H1 (cell line): ENCODE measurements around the gene CSF2. TPM values are rescaled to one million over a fixed set of nuclear protein-coding genes. Genes with fewer than 3 reads are reported as not detected.

ENCODE experiments used
- CTCF ChIA-PET: fragments of 300-600 bp; sonication (Branson Sonifier 250); formaldehyde crosslinking; loops from one replicate; lab custom pipeline; 2021; ENCODE audit not compliant: partially characterized antibody; lab: Charles Lee
- POLR2A ChIA-PET: fragments of 300-600 bp; sonication (Branson Sonifier 250); formaldehyde crosslinking; loops from one replicate; lab custom pipeline; 2021; ENCODE audit warnings: inconsistent platforms; ENCODE audit not compliant: partially characterized antibody; lab: Charles Lee
- DNase-seq, 2 experiments: peaks; one replicate each; pipeline versions ENCODE4 v3.0.0 to v3.0.0-alpha.2; 2010 to 2022; ENCODE audit warnings: low spot score in 2 of 2, low read depth in 1 of 2, mixed read lengths in 1 of 2
- FAIRE-seq: peaks from 2 replicates; lab custom pipeline; 2011; peaks lifted over from hg19 to GRCh38; lab: Jason Lieb, UNC
- H2AFZ ChIP-seq: 2 replicates; pipeline ENCODE4 v1.8.1; 2012; ENCODE audit warnings: low read length, inconsistent platforms
- H2AK5ac ChIP-seq: 2 replicates; pipeline ENCODE4 v1.6.1; 2013; ENCODE audit warnings: low read depth, low read length
- H2BK120ac ChIP-seq: replicated peaks from 2 replicates; pipeline ENCODE3; 2013; ENCODE audit warnings: low read depth, low read length, inconsistent platforms
- H2BK12ac ChIP-seq: 2 replicates; pipeline ENCODE4 v1.6.1; 2013; ENCODE audit warnings: low read depth, low read length
- H2BK15ac ChIP-seq: 2 replicates; pipeline ENCODE4 v1.6.1; 2013; ENCODE audit warnings: low read length
- H2BK20ac ChIP-seq: 2 replicates; pipeline ENCODE4 v1.6.1; 2013; ENCODE audit warnings: low read length
- H2BK5ac ChIP-seq: 2 replicates; pipeline ENCODE4 v1.6.1; 2013; ENCODE audit warnings: low read depth, low read length
- H3K14ac ChIP-seq: 2 replicates; pipeline ENCODE4 v1.6.1; 2013; ENCODE audit warnings: inconsistent platforms; ENCODE audit not compliant: insufficient read length
- H3K18ac ChIP-seq: 2 replicates; pipeline ENCODE4 v1.6.1; 2013; ENCODE audit warnings: low read length; ENCODE audit errors: extremely low read depth
- H3K23ac ChIP-seq: 2 replicates; pipeline ENCODE4 v1.6.1; 2013; ENCODE audit warnings: inconsistent platforms; ENCODE audit not compliant: insufficient read length
- H3K23me2 ChIP-seq: 2 replicates; pipeline ENCODE4 v1.6.1; 2013; ENCODE audit warnings: low read depth, low read length
- H3K27ac ChIP-seq: 2 replicates; pipeline ENCODE4 v1.6.1; 2011; ENCODE audit warnings: low read depth, low read length, inconsistent platforms
- H3K27me3 ChIP-seq, 4 experiments: replicated peaks in 1 of 4; 1 replicate in 1 of 4; 2 replicates in 3 of 4; pipeline versions ENCODE4 v1.6.1 to v1.8.1; 2011 to 2013; ENCODE audit warnings: low read length in 3 of 4, mild to moderate bottlenecking in 3 of 4, inconsistent platforms in 2 of 4, mixed read lengths in 2 of 4, moderate library complexity in 1 of 4; ENCODE audit not compliant: control insufficient read depth in 3 of 4, insufficient read depth in 3 of 4; ENCODE audit errors: extremely low read depth in 1 of 4
- H3K36me3 ChIP-seq, 4 experiments: 2 replicates each; pipeline versions ENCODE4 v1.6.1 to v1.8.1; 2011 to 2013; ENCODE audit warnings: mild to moderate bottlenecking in 4 of 4, low read length in 3 of 4, moderate library complexity in 2 of 4, control low read depth in 1 of 4, inconsistent platforms in 1 of 4; ENCODE audit not compliant: insufficient read depth in 4 of 4, control insufficient read depth in 2 of 4
- H3K4ac ChIP-seq: replicated peaks from 2 replicates; pipeline ENCODE3; 2013; ENCODE audit warnings: low read length, low read depth, mixed read lengths, inconsistent platforms; ENCODE audit not compliant: insufficient read length
- H3K4me1 ChIP-seq, 4 experiments: replicated peaks in 1 of 4; 1 replicate in 1 of 4; 2 replicates in 3 of 4; pipeline versions ENCODE4 v1.6.1 to v1.8.1; 2011 to 2013; ENCODE audit warnings: low read length in 3 of 4, inconsistent platforms in 2 of 4, mixed read lengths in 1 of 4; ENCODE audit not compliant: insufficient read depth in 4 of 4, control insufficient read depth in 3 of 4
- H3K4me2 ChIP-seq, 2 experiments: 2 replicates each; pipeline versions ENCODE4 v1.6.1 to v1.8.1; 2011 to 2013; ENCODE audit warnings: low read depth in 2 of 2, low read length in 2 of 2, control low read depth in 1 of 2, inconsistent platforms in 1 of 2, mild to moderate bottlenecking in 1 of 2; ENCODE audit not compliant: insufficient read depth in 1 of 2
- H3K4me3 ChIP-seq, 4 experiments: fragments of 200-600, 300-600 bp in 1 of 4; sonication (generic), shearing (Covaris generic), sonication (Bioruptor Twin) in 1 of 4; 2 replicates each; pipeline versions ENCODE4 v1.5.1 to v1.8.1; 2011 to 2016; ENCODE audit warnings: low read length in 4 of 4, low read depth in 3 of 4, control low read depth in 2 of 4, inconsistent platforms in 2 of 4, mild to moderate bottlenecking in 2 of 4, mixed read lengths in 1 of 4, moderate library complexity in 1 of 4; ENCODE audit not compliant: insufficient read depth in 2 of 4; ENCODE audit errors: extremely low read depth in 1 of 4
- H3K56ac ChIP-seq: replicated peaks from 2 replicates; pipeline ENCODE3; 2013; ENCODE audit warnings: low read depth, mild to moderate bottlenecking, mixed read lengths, low read length, inconsistent platforms; ENCODE audit not compliant: insufficient read length
- H3K79me1 ChIP-seq: 2 replicates; pipeline ENCODE4 v1.6.1; 2013; ENCODE audit warnings: low read depth, low read length, control low read depth
- H3K79me2 ChIP-seq, 2 experiments: 2 replicates each; pipeline versions ENCODE4 v1.6.1 to v1.8.1; 2012 to 2013; ENCODE audit warnings: low read length in 2 of 2, mild to moderate bottlenecking in 2 of 2, inconsistent platforms in 1 of 2; ENCODE audit not compliant: insufficient read depth in 2 of 2, control insufficient read depth in 1 of 2
- H3K9ac ChIP-seq, 4 experiments: replicated peaks in 1 of 4; 1 replicate in 1 of 4; 2 replicates in 3 of 4; pipeline versions ENCODE4 v1.6.1 to v1.8.1; 2011 to 2013; ENCODE audit warnings: low read depth in 3 of 4, low read length in 3 of 4, control low read depth in 2 of 4, mild to moderate bottlenecking in 2 of 4, moderate library complexity in 2 of 4, inconsistent platforms in 1 of 4; ENCODE audit errors: extremely low read depth in 1 of 4
- H3K9me3 ChIP-seq, 2 experiments: 2 replicates each; pipeline versions ENCODE4 v1.6.1 to v1.8.1; 2012 to 2013; ENCODE audit warnings: mild to moderate bottlenecking in 2 of 2, moderate library complexity in 2 of 2, control low read depth in 1 of 2, inconsistent platforms in 1 of 2, low read depth in 1 of 2, low read length in 1 of 2, mixed read lengths in 1 of 2; ENCODE audit not compliant: insufficient read depth in 2 of 2
- H4K20me1 ChIP-seq, 2 experiments: replicated peaks in 1 of 2; 2 replicates each; pipeline versions ENCODE3 to v1.8.1; 2011 to 2013; ENCODE audit warnings: inconsistent platforms in 2 of 2, low read length in 2 of 2, mild to moderate bottlenecking in 1 of 2; ENCODE audit not compliant: insufficient read depth in 2 of 2, control insufficient read depth in 1 of 2
- H4K5ac ChIP-seq: 2 replicates; pipeline ENCODE4 v1.6.1; 2013; ENCODE audit warnings: low read length, low read depth, mixed read lengths, inconsistent platforms; ENCODE audit not compliant: insufficient read length
- H4K8ac ChIP-seq: 2 replicates; pipeline ENCODE4 v1.8.0; 2013; ENCODE audit warnings: mild to moderate bottlenecking, moderate library complexity, low read length, inconsistent platforms; ENCODE audit not compliant: insufficient read depth; ENCODE audit errors: extremely low read depth
- H4K91ac ChIP-seq: replicated peaks from 2 replicates; pipeline ENCODE3; 2013; ENCODE audit warnings: low read length, mixed read lengths, inconsistent platforms; ENCODE audit not compliant: insufficient read length
- KDM1A ChIP-seq: fragments of 200-600, 300-600 bp; sonication (generic); IDR thresholded peaks from 2 replicates; pipeline ENCODE4 v1.7.1; 2016; ENCODE audit warnings: mild to moderate bottlenecking, low read length, borderline replicate concordance
- MAFK ChIP-seq: IDR thresholded peaks from 2 replicates; pipeline ENCODE4 v1.6.1; 2012; ENCODE audit warnings: low read depth, mild to moderate bottlenecking, improper control_type of control experiment, low read length
- POU5F1 ChIP-seq: IDR thresholded peaks from 2 replicates; pipeline ENCODE4 v1.6.1; 2011; ENCODE audit warnings: low read depth, mild to moderate bottlenecking, low read length, moderate library complexity
- SIRT6 ChIP-seq: IDR thresholded peaks from one replicate; pipeline ENCODE4 v1.7.1; 2012; ENCODE audit warnings: low read length, inconsistent platforms
- SP1 ChIP-seq: IDR thresholded peaks from 2 replicates; pipeline ENCODE4 v1.6.1; 2011; ENCODE audit warnings: low read depth, low read length
- SP2 ChIP-seq: IDR thresholded peaks from 2 replicates; pipeline ENCODE4 v1.6.1; 2012; ENCODE audit warnings: mild to moderate bottlenecking, low read length, inconsistent platforms
- SUZ12 ChIP-seq: fragments of 200-600 bp; sonication (generic); IDR thresholded peaks from 2 replicates; pipeline ENCODE4 v1.6.1; 2012; ENCODE audit warnings: mild to moderate bottlenecking, inconsistent platforms, low read length, moderate library complexity, mixed read lengths
- TCF12 ChIP-seq: IDR thresholded peaks from 2 replicates; pipeline ENCODE4 v1.6.1; 2011; ENCODE audit warnings: low read depth, mild to moderate bottlenecking, low read length
- TEAD4 ChIP-seq: IDR thresholded peaks from 2 replicates; pipeline ENCODE4 v1.6.1; 2012; ENCODE audit warnings: low read depth, low read length, inconsistent platforms, mixed read lengths
- ZNF274 ChIP-seq: IDR thresholded peaks from 2 replicates; pipeline ENCODE4 v1.7.0; 2012; ENCODE audit warnings: low read length, borderline replicate concordance; ENCODE audit errors: extremely low read depth
- WGBS, 2 experiments: shearing (Covaris generic) in 1 of 2; methylation state at CpG; one replicate each; pipeline versions ENCODE4 v1.1.6 to v1.1.7; 2013 to 2015; ENCODE audit warnings: low lambda C conversion rate in 2 of 2, mixed read lengths in 2 of 2, inconsistent platforms in 1 of 2, low coverage in 1 of 2, missing lambda C conversion rate in 1 of 2; ENCODE audit not compliant: insufficient replicate concordance in 2 of 2, insufficient coverage in 1 of 2, insufficient read length in 1 of 2; ENCODE audit errors: extremely low coverage in 1 of 2, missing lambda C conversion rate in 1 of 2; 5-methylcytosine and 5-hydroxymethylcytosine counted together
- polyA plus RNA-seq, 7 experiments: library from polyadenylated mRNA; depleted of rRNA in 3 of 7; stranded (reverse) in 5 of 7; unstranded in 2 of 7; fragments of >200 nt in 5 of 7; fragments of 200-250 nt in 2 of 7; gene quantifications; 1 replicate in 5 of 7; 2 replicates in 1 of 7; 4 replicates in 1 of 7; pipeline versions ENCODE4 v1.2.1 to v1.2.3, GENCODE V29; 2011 to 2013; ENCODE audit warnings: missing spikeins in 2 of 7, mixed read lengths in 2 of 7
- total RNA-seq: library from RNA; stranded (reverse); fragmentation: NEBNext Ultra II Directional; extraction: Animal tissue kit (Norgen Biotek cat#: 25700); gene quantifications from 2 replicates; pipeline ENCODE4 v1.2.1, GENCODE V29; 2021
- TF ChIP-seq, protein P1 (sequence below): IDR thresholded peaks from 2 replicates; pipeline ENCODE4 v1.6.1; 2011; ENCODE audit warnings: low read length, improper control_type of control experiment
- TF ChIP-seq, protein P2 (sequence below): IDR thresholded peaks from 2 replicates; pipeline ENCODE4 v1.6.1; 2011; ENCODE audit warnings: low read depth, mild to moderate bottlenecking, low read length; ENCODE audit not compliant: insufficient read depth

Gene CSF2
- total and polyA plus RNA-seq, 2 of the 8 experiments (the other 6 are each of a cell fraction or from before 2014, with no cell fraction given): not detected

DNA sequence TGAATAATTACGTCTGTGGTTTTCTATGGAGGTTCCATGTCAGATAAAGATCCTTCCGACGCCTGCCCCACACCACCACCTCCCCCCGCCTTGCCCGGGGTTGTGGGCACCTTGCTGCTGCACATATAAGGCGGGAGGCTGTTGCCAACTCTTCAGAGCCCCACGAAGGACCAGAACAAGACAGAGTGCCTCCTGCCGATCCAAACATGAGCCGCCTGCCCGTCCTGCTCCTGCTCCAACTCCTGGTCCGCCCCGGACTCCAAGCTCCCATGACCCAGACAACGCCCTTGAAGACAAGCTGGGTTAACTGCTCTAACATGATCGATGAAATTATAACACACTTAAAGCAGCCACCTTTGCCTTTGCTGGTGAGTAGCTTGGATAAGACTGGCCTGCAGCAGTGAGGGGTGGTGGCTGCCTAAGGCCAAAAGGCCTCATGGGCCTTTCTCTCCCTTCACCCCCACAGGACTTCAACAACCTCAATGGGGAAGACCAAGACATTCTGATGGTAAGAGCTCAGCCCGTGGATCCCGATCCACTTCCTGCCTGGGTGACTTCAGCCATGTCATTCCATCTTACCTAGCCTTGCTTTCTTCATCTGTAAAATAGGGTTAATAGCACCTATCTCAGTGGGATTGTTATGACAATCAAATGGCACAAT is 13.0 kb upstream of the CSF2 start, which contains the start of gene IL3:
IL3 (plus strand) TSS at position 155 of the 661 bp plus-strand sequence; CDS start at position 207, 52 bp downstream.
- Histone ChIP-seq H3K4ac (no peak within 1 kb of the TSS), H2BK20ac (no peak within 1 kb of the TSS), H3K27me3 (no peaks in the 10 kb centered on the region), H3K9me3 (no peaks in the 10 kb centered on the region), H2BK5ac (no peak within 1 kb of the TSS), H3K23me2 (no peaks in the 10 kb centered on the region), H2AFZ (no peak within 1 kb of the TSS), H3K23ac (no peak within 1 kb of the TSS), H2BK12ac (no peak within 1 kb of the TSS), H4K91ac (no peak within 1 kb of the TSS), H3K79me2 (no peaks in the 10 kb centered on the region), H2BK120ac (no peak within 1 kb of the TSS), H3K4me3 (no peak within 1 kb of the TSS), H3K79me1 (no peaks in the 10 kb centered on the region), H2AK5ac (no peak within 1 kb of the TSS), H3K4me2 (no peak within 1 kb of the TSS), H3K14ac (no peak within 1 kb of the TSS), H3K18ac (no peak within 1 kb of the TSS), H3K27ac (no peak within 1 kb of the TSS), H4K20me1 (no peaks in the 10 kb centered on the region), H3K4me1 (no peaks in the 10 kb centered on the region; a peak in 1 of 7 replicates), H4K5ac (no peak within 1 kb of the TSS), H3K36me3 (no peaks in the 10 kb centered on the region), H2BK15ac (no peak within 1 kb of the TSS), H3K9ac (no peak within 1 kb of the TSS), H4K8ac (no peak within 1 kb of the TSS; the same call in 1 of the 2 replicates), H3K56ac (no peak within 1 kb of the TSS)
- FAIRE-seq (no peak), DNase-seq (peak in 1 of 2 experiments; percentile 34)
- ChIA-PET POLR2A (interaction anchor here (1.2 kb wide), 1 partner anchor 264 kb away, joined by 3 read pairs; the partner anchor contains the start of gene FNIP1), CTCF (interaction anchor here (0.5 to 4.3 kb wide), 8 partner anchors 24 to 422 kb away, joined by 3 to 39 read pairs (median 3); no protein-coding TSS in a partner anchor)
- 91% methylated on average over 16 of the region's 16 CpGs; no CpG with 5 or more reads in 1 of the 2 experiments for WGBS, 2 experiments
- TF ChIP-seq TCF12: no peak
- TF ChIP-seq SP2: no peak
- TF ChIP-seq POU5F1: no peak
- no peak for TF ChIP-seq SIRT6
- TF ChIP-seq, protein P1, sequence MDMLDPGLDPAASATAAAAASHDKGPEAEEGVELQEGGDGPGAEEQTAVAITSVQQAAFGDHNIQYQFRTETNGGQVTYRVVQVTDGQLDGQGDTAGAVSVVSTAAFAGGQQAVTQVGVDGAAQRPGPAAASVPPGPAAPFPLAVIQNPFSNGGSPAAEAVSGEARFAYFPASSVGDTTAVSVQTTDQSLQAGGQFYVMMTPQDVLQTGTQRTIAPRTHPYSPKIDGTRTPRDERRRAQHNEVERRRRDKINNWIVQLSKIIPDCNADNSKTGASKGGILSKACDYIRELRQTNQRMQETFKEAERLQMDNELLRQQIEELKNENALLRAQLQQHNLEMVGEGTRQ: no peak
- no peak for TF ChIP-seq TEAD4
- TF ChIP-seq KDM1A: no peak
- TF ChIP-seq ZNF274: no peak
- TF ChIP-seq MAFK: no peak
- TF ChIP-seq SUZ12: no peak
- no peak for TF ChIP-seq SP1
- TF ChIP-seq, protein P2, sequence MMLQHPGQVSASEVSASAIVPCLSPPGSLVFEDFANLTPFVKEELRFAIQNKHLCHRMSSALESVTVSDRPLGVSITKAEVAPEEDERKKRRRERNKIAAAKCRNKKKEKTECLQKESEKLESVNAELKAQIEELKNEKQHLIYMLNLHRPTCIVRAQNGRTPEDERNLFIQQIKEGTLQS: no peak
